Gastroesophageal sphincter (tissue), 3 donors: ENCODE measurements around the gene EMX1.
"Not testable (repeated sequence)": the region's sequence is repeated elsewhere in the genome, so short reads cannot be mapped to it uniquely, and the experiment has no call there.

Experiments
- CTCF ChIP-seq, 4 experiments: fragments of 200-600 bp in 2 of 4; fragments of 450-650 bp in 2 of 4; sonication (generic) in 1 of 4; IDR thresholded peaks; one replicate each; pipeline ENCODE4 v1.5.1; 2017 to 2019; ENCODE audit warnings: antibody characterized with exemption in 4 of 4, mild to moderate bottlenecking in 2 of 4, moderate library complexity in 2 of 4
- EP300 ChIP-seq: sonication (generic); formaldehyde crosslinking; IDR thresholded peaks from one replicate; pipeline ENCODE4 v1.6.1; 2017; ENCODE audit warnings: antibody characterized with exemption, mild to moderate bottlenecking
- POLR2A ChIP-seq, 2 donors: fragments of 450-650 bp; IDR thresholded peaks; one replicate each; pipeline ENCODE4 v1.6.1; 2017; ENCODE audit warnings: antibody characterized with exemption in 2 of 2, mild to moderate bottlenecking in 2 of 2, moderate library complexity in 1 of 2
- POLR2AphosphoS5 ChIP-seq: sonication (generic); formaldehyde crosslinking; IDR thresholded peaks from one replicate; pipeline ENCODE4 v1.6.1; 2017; ENCODE audit warnings: antibody characterized with exemption

GRCh38 chr2:72907369-72907768, 9.9 kb upstream of the EMX1 start:
- TF ChIP-seq CTCF (IDR thresholded peaks at IDR 0.05); POLR2AphosphoS5; EP300; POLR2A (IDR thresholded peaks at IDR 0.05): not testable (repeated sequence)
